ENCODE data around the gene FAT2.
"Not testable (repeated sequence)": the region's sequence is repeated elsewhere in the genome, so short reads cannot be mapped to it uniquely, and the experiment has no call there.

Gene FAT2

DNA sequence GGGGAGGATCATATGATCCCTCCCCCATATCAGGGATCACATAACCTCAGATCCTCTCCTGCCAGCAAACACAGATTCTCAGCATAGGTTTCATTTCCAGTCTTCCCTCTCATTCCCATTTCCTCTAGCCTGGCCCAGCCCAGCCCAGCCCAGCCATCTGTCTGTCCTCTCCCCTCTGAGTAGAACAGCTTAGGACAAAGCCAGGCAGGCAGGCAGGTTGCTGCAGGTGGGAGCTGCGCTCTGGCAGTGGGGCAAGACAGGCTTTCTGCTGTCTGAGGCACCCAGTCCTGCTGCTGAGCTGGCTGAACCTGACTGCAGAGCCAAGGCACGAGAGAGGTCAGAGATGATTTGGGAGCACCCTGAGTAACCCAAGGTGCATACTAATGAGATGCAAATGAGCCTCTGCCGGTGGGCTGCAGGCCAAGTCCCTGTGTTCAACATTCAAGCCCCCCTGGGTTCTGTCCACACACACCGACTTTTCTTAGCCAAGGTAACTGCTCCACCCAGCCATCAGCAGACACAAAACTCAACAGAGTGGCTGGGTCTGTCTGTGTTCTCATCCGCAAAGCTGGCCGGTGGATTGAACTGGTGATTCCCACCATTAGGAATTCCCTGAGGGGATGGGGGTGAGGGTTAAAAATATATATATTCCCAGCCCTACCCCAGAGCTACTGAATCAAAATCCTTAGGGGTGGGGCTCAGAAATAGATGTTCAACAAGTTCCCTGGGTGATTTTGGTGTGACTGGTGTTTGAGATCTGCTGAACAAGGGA lies 9.1 kb downstream of the FAT2 start:
- DNase-seq (ENCODE audit: low read depth): no peak

DNA sequence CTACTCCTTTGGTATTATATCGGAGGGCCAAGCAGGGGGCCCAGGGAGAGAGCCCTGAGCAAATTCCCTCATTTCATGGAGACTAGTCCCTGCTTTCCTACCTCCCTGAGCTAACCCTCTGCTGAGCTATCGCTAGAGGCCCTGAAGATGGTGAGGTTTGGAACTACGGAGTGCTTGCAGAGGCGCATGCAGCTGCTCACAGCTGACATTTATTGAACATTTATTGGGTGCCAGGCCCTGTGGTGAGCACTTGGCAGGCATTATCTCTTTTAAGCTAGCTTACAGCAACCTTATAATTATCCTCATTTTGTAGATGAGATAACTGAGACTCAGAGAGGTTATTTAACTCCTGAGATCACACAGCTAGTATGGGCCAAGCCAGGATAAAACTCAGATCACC lies 9.8 kb downstream of the FAT2 start:
- DNase-seq (ENCODE audit: low read depth): no peak

- no peak for DNase-seq (ENCODE audit: low read depth)
Observed at GRCh38 chr5:151580858-151581257, 10.3 kb downstream of the FAT2 start.

DNA sequence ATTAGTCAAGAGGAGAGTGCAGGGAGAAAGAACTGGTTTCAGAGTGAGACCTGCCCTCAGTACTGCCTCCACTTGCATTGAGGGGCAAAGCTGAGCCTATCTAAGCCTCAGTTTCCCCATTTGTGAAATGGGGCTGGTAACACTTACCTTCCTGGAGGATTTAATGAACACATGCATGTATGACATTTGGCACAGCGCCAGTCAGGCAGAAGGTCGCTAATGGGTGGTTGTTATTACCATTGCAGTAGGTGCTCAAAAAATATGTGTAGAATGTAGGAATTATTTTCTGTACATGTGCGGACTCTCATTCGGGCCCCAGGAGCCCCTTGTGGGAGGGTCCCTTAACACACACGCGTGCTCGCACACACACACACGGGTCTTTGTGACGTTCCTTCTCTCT lies 10.9 kb downstream of the FAT2 start:
- DNase-seq (ENCODE audit: low read depth): no peak

DNA sequence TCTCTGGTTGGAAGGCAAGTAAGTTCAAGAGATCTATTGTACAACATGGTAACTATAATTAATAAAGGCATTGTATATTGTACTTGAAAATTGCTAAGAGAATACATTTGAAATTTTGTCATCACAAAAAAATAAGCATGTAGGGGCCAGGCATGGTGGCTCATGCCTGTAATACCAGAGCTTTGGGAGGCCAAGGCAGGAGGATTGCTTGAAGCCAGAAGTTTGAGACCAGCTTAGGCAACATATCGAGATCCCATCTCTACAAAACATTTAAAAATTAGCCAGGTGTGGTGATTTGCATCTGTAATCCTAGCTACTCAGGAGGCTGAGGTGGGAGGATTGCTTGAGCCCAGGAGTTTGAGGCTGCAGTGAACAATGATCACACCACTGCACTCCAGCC lies 12.0 kb downstream of the FAT2 start:
- not testable (repeated sequence) for DNase-seq (ENCODE audit: low read depth)

- DNase-seq (ENCODE audit: low read depth): no peak
Observed at GRCh38 chr5:151578326-151579025, 12.7 kb downstream of the FAT2 start.

DNA sequence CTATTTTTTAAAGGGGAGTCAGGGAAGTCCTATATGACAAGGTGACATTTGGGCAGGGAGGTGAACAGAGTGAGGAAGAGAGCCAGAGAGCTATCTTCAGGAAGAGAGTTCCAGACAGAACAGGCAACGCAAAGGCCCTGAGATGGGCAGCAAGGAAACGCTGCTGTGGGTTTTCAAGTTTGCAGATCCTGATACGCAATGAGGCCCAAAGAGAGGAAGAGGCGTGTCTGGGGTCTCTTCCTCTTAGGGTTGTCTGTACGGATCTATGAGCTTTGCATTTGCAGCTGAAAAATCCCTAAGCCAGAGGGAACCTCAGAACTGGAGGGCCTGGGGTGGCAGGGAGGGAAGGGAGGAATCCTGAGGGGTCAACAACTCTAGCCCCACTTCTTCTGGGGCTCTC lies 13.6 kb downstream of the FAT2 start:
- no peak for DNase-seq (ENCODE audit: low read depth)

GRCh38 chr5:151574444-151574996 lies 16.6 kb downstream of the FAT2 start:
- DNase-seq (ENCODE audit: low read depth): no peak

GRCh38 chr5:151572657-151573368 lies 18.3 kb downstream of the FAT2 start:
- no peak for DNase-seq (ENCODE audit: low read depth)

DNA sequence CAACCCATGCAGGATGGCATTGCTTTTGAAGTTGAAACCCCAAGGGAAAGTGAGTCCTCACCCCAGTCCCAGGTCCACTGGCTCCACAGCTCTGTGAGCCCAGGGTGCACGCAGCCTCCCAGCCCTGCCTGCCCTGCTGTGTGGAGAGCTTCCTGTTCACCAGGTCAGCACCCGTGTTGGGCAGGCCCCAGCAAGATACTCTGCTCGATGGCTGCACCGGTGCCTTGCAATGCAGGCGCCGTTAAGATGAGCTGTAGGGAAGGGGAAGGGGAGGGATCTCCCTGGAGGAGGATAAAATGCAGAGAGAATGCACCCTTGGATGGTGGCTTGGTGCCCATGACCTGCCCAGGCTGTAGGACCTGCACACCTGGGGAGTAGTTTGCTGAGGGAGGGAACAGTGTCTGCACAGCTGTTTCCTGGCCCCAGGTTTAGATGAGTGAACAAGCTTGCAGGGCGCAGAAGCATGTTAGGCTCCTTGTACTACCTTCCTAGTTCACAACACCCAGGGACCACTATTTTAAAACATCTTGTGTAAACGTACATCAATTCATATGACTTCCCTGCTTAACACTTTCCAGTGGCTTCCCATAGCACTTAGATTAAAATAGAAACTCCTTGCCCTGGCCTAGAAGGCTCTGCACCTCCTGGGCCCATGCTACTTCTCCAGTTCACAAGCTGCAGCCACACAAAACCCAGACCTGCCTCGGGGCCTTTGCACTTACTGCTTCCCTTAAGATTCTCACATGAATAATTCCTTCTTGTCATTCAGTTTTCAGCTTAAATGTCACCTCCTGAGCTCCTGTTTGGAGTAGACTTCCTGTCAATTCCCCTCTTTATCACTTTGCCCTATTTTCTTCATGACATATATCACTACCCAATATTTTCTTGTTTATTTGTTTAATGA lies 19.6 kb downstream of the FAT2 start:
- no peak for DNase-seq (ENCODE audit: low read depth)

GRCh38 chr5:151570512-151571269 lies 20.4 kb downstream of the FAT2 start:
- DNase-seq (ENCODE audit: low read depth): no peak

DNA sequence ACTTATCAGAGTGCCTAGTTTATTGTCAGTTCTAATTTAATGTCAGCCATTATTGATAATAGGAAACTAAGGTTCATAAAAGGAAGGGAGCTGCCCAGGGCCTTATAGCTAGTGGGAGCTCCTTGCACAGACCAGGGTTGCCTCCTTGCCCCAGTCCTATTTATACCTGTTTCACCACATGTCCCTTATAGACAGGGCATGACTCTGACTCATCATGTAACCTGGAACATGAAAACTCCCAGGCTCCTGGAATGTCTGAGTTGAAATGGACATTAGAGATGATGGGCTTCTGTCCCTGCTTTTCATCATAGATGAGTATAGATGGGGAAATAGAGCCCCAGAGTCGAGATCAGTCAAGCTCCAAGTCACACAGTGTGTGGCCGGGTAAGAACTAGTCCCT lies 21.1 kb downstream of the FAT2 start:
- no peak for DNase-seq (ENCODE audit: low read depth)

DNA sequence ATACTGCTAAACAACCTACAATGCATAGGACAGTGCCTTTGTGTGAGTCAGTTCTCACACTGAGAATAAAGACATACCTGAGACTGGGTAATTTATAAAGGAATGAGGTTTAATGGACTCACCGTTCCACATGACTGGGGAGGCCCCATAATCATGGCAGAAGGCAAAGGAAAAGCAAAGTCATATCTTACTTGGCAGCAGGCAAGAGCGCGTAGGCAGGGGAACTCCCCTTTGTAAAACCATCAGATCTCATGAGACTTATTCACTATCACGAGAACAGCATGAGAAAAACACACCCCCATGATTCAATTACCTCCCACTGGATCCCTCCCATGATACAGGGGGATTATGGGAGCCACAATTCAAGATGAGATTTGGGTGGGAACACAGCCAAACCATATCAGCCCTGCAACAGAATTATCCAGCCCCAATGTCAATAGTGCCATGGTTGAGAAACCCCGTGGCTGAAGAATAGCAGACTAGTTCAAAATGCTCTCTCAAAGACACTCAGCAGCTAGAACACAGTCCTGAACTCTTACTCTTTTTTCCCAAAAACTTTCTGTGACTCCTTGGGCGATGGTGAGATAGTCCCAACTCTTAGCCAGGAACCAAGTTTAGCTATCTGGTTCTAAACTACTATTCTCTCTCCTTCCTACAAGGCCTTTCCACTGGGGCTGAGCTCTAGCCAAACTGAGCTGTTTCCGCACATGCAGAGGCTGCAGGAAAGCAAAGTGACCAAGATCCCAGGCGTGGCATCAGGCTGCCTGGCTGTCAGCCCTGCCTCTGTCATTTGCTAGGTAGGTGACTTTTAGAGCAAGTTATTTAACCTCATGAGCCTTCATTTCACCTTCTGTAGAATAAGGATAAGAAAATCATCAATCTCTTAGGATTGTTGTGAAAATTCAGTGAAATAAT lies 21.7 kb downstream of the FAT2 start:
- peak; percentile 1 for DNase-seq (ENCODE audit: low read depth)

DNA sequence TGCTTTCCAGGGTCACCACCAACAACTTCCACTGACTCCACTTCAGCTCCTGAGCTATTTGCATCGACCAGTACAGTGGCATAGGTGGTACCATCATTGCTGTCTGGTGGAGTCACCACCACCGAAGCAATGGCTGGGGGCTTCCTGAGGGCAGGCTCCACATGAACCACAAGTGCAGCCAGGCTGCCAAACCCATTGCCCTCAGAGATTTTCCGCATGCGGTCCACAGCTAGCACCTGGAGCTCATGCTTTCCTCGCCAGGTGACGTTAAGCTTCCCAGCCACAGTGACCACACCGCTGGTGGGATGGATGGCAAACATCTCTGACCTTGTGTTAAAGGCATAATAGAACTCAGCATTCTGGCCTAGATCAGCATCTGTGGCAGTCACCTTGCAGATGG lies 23.1 kb downstream of the FAT2 start:
- DNase-seq (ENCODE audit: low read depth): no peak

GRCh38 chr5:151565971-151566370 lies 25.2 kb downstream of the FAT2 start:
- DNase-seq (ENCODE audit: low read depth): no peak

GRCh38 chr5:151562019-151562707 lies 29.0 kb downstream of the FAT2 start:
- no peak for DNase-seq (ENCODE audit: low read depth)

DNA sequence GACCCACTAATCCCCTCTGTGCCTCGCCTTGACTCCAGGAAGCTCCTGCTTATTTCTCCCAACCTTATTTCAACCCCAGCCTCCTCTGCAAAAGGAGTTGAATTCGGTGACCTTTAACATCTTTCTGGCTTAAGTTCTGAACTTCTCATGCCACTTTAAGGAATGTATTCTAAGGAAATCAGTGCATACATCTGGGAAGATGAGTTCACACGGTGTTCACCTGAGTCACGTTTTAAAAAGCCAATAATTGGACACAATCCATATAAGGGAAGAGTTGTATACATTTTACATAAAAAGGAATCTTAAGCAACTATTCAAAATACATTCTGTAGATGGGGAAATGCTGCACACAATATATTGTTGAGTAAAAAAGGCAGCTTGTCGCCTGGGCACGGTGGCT lies 33.2 kb downstream of the FAT2 start:
- no peak for DNase-seq (ENCODE audit: low read depth)

DNA sequence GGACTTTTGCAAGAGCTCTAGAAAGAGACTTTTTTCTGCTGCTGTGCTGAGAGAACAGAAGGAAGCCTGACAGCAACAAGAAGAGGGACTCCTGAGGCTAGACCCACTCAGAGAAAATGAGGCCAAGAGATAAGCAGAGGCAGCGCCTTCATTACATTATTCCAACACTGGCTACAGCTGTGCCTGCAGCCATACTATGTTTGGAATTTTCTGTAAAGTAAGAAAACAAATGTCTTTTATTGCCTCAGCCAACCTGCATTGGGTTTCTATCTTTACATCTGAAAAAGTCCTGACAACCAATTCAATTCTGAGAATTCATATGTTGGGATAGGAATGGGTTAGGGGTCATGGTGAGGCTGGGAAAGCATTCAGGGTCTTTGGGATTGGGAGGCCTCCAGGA lies 33.7 kb downstream of the FAT2 start:
- no peak for DNase-seq (ENCODE audit: low read depth)

GRCh38 chr5:151556806-151557205 lies 34.3 kb downstream of the FAT2 start:
- no peak for DNase-seq (ENCODE audit: low read depth)
